Choroid plexus epithelial cell (primary cell): ENCODE measurements around the gene ALKBH1.
"Not testable (repeated sequence)": the region's sequence is repeated elsewhere in the genome, so short reads cannot be mapped to it uniquely, and the experiment has no call there.

Experiments used
- DNase-seq: peaks from one replicate; pipeline ENCODE4 v3.0.0-alpha.2; 2010; ENCODE audit warnings: low read depth
- H3K4me3 ChIP-seq: 2 replicates; pipeline ENCODE4 v1.5.1; 2011; ENCODE audit warnings: low read depth, mild to moderate bottlenecking, control low read depth, low read length, moderate library complexity
- TF ChIP-seq, protein P1 (sequence below): conservative IDR thresholded peaks from 2 replicates; pipeline ENCODE4 v1.5.1; 2011; ENCODE audit warnings: low read depth, mild to moderate bottlenecking, control low read depth, inconsistent platforms, low read length, moderate library complexity

The ALKBH1 gene, protein sequence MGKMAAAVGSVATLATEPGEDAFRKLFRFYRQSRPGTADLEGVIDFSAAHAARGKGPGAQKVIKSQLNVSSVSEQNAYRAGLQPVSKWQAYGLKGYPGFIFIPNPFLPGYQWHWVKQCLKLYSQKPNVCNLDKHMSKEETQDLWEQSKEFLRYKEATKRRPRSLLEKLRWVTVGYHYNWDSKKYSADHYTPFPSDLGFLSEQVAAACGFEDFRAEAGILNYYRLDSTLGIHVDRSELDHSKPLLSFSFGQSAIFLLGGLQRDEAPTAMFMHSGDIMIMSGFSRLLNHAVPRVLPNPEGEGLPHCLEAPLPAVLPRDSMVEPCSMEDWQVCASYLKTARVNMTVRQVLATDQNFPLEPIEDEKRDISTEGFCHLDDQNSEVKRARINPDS

DNA sequence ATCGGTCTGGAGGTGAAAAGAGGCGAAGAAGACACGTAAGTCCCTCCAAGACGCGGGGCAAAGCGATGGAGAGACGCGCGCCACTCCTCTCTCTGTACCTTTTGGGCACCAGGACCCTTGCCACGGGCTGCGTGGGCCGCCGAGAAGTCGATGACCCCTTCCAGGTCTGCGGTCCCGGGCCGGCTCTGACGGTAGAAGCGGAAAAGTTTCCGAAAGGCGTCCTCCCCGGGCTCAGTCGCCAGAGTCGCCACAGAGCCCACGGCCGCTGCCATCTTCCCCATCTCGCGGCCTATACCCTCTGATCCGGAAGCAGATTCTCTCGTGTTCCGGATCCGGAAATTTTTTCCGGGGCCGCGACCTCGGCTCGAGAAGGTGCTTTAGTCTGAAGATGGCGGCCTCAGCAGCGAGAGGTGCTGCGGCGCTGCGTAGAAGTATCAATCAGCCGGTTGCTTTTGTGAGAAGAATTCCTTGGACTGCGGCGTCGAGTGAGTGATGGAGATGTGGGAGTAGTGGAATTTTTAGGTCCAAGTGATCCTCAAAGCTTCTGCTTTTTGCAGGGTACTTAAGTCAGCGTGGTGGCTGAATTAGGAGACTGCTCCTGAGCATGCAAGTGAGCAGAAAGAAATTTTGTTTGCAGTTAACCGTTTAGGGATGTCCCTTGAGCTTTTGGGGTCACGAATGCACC, at the start of gene ALKBH1, which contains the start of gene SLIRP:
ALKBH1 (minus strand) TSS at position 300 of the 685 bp plus-strand sequence; CDS start at position 281, 19 bp downstream.
SLIRP (plus strand) TSS at position 380 of the 685 bp plus-strand sequence; CDS start at position 389, 9 bp downstream.
- peak within 1 kb of the TSS; percentile 93 for H3K4me3 ChIP-seq
- DNase-seq, result peak; percentile 80
- TF ChIP-seq, protein P1, sequence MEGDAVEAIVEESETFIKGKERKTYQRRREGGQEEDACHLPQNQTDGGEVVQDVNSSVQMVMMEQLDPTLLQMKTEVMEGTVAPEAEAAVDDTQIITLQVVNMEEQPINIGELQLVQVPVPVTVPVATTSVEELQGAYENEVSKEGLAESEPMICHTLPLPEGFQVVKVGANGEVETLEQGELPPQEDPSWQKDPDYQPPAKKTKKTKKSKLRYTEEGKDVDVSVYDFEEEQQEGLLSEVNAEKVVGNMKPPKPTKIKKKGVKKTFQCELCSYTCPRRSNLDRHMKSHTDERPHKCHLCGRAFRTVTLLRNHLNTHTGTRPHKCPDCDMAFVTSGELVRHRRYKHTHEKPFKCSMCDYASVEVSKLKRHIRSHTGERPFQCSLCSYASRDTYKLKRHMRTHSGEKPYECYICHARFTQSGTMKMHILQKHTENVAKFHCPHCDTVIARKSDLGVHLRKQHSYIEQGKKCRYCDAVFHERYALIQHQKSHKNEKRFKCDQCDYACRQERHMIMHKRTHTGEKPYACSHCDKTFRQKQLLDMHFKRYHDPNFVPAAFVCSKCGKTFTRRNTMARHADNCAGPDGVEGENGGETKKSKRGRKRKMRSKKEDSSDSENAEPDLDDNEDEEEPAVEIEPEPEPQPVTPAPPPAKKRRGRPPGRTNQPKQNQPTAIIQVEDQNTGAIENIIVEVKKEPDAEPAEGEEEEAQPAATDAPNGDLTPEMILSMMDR, result no peak

DNA sequence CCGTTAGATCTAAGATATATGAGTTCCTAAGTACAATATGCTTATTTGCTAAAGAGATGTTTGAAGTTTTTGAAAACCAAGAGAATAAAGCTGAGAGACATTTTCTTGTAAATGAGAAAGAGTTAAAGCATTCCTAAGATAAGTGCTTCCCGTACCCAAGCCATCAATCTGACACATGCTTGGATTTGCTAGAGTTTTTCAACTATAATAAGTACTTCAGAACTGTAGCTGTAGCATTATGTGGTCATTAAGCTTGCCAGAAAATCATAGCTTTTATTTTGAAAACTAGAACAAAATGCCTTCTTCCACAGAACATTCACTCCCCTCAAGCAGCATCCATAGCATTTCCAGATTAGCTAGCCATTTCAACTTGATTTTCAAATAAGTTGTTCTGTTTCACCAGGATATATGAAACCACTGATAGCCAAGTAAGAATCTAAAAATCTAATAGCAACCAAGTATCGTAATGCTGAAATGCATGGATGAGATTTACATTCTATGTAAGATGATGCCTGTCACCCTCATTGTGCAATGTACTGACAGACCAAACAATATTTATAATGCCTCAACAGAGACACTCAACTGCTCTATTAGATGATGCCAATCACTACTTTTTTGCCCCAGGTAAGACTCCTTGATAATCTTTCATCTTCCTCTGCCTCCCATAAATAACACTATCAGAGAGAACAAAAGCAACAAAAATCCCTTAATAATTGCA, 45.1 kb upstream of the ALKBH1 start:
- peak; percentile 23 for DNase-seq
- TF ChIP-seq, protein P1, result no peak
- H3K4me3 ChIP-seq, result no peak overlapping the region

DNA sequence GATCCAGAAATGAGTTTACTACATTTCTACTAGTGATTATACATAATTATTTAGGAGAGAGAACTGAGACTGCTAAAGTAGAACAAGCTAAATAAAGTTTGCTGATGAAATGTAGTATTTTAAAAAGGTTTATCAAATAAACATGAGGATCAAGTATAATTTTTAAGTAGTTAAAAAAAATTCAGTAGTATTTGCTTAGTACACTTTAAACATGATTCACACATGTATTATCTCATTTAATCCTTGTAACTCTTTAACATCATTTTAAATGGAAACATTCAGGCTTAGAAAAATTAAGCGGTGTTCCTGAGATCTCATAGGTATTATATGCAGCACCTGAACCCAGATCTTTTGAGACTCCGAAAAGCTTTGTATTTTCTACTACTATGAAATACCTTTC, 44.4 kb upstream of the ALKBH1 start:
- TF ChIP-seq, protein P1, result no peak
- no peak overlapping the region for H3K4me3 ChIP-seq
- DNase-seq, result no peak

DNA sequence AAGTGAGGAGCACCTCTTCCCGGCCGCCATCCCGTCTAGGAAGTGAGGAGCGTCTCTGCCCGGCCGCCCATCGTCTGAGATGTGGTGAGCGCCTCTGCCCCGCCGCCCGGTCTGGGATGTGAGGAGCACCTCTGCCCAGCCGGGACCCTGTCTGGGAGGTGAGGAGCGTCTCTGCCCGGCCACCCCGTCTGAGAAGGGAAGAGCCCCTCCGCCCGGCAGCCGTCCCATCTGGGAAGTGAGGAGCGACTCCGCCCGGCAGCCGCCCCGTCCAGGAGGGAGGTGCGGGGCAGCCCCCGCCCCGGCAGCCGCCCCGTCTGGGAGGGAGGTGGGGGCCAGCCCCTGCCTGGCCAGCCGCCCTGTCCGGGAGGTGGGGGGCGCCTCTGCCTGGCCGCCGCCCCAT, 39.6 kb upstream of the ALKBH1 start:
- H3K4me3 ChIP-seq, DNase-seq: not testable (repeated sequence)

DNA sequence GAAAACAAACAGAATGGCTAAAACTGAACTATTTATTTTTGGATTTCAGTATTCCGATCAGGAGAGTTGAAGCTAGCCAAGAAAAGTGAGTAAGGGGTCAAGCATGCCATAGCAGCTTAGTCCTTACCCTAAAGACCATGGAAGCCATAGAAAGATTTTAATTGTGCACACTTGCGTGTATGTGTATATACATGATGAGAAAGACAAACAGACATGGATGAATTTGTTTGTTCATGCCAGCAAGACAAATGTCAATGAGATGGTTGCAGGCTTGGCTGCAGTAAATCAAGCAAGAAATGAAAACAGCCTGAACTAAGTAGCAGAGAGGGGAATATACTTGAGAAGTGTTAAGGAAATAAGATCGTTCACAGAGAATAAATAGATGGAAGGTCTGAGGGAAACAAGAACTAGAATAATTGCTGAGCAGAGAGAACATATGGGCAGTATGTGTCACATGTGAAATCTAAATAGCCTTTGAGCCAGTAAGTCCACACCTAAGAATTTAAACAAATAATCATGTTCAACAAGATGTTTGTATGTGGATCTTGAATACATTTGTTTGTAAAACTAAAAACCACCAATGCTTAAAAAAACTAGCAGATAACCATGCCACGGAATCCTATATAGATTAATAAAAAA, 38.4 kb upstream of the ALKBH1 start:
- H3K4me3 ChIP-seq, result no peak overlapping the region
- TF ChIP-seq, protein P1, result no peak
- no peak for DNase-seq

DNA sequence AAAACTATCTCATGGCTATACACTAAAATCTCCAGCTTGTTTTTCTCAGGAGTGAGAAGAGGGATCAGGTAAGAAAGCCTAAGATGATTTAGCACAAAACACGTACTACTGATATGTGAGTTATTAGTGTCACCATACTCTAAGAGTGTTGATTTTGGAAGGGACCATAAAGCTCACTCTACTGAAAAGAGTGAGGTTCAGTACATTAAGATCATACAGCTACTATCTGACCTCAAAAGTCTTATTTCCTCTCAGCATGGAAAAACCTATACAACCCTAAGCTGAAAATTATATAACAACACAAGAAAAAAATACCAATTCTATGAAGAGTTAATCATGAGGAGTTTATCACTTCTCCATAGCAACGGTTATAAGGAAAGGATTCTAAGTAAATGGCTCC, 33.6 kb upstream of the ALKBH1 start:
- TF ChIP-seq, protein P1, result no peak

More for the DNA sequence above, 33.6 kb upstream of the ALKBH1 start:
- H3K4me3 ChIP-seq, result no peak overlapping the region
- no peak for DNase-seq
